Colonic mucosa (tissue), 4 donors: ENCODE results near the gene ANXA9. TPM values are rescaled to one million over a fixed set of nuclear protein-coding genes. Genes with fewer than 3 reads are reported as not detected.

Experiments
- DNase-seq: peaks from one replicate; pipeline ENCODE4 v3.0.0-alpha.2; 2020
- H3K27ac ChIP-seq: fragments of 200-600 bp; one replicate; pipeline ENCODE4 v1.8.0; 2021
- H3K27me3 ChIP-seq: fragments of 200-600 bp; one replicate; pipeline ENCODE4 v1.8.0; 2021
- H3K36me3 ChIP-seq: fragments of 200-600 bp; one replicate; pipeline ENCODE4 v1.8.0; 2021
- H3K4me1 ChIP-seq: fragments of 200-600 bp; one replicate; pipeline ENCODE4 v1.8.0; 2021; ENCODE audit warnings: mild to moderate bottlenecking
- H3K4me3 ChIP-seq: fragments of 200-600 bp; one replicate; pipeline ENCODE4 v1.8.0; 2021
- H3K9ac ChIP-seq, 2 donors: one replicate each; pipeline ENCODE4 v1.7.0; 2013; ENCODE audit warnings: control low read depth in 2 of 2, low read depth in 2 of 2, low read length in 2 of 2
- H3K9me3 ChIP-seq: fragments of 200-600 bp; one replicate; pipeline ENCODE4 v1.8.0; 2021
- CTCF ChIP-seq: fragments of 200-600 bp; IDR thresholded peaks from one replicate; pipeline ENCODE4 v1.8.0; 2022; ENCODE audit warnings: antibody characterized with exemption, mild to moderate bottlenecking
- intact Hi-C: fragments of 100-400 bp; cut with DNase I; formaldehyde crosslinking; loops from one replicate; pipeline ENCODE4 v1.14.1; 2022
- total RNA-seq, 2 donors: library from RNA; stranded (reverse); fragmentation: NEBNext Ultra II Directional in 1 of 2; extraction: Animal tissue kit (Norgen Biotek cat#: 25700) in 1 of 2; gene quantifications; one replicate each; pipeline ENCODE4 v1.2.1, GENCODE V29; 2021
- donor health status: healthy.
- donor health status: DM: no; HTN: no; CAD: no.
- donor health status: DM: no; HTN: no; CAD: no.

ANXA9 gene
- total RNA-seq, 2 donors from 2014 or later, result 0.40 to 0.53 TPM

GRCh38 chr1:150999926-151000325 is 17.8 kb downstream of the ANXA9 start:
- intact Hi-C loops, result loop anchor here (10.0 kb wide), 1 partner anchor 175 kb away; no protein-coding TSS in a partner anchor
- Histone ChIP-seq H3K9ac (no peak overlapping the region), H3K27me3 (no peaks in the 10 kb centered on the region), H3K4me1 (no peaks in the 10 kb centered on the region), H3K9me3 (no peaks in the 10 kb centered on the region), H3K4me3 (no peak overlapping the region), H3K36me3 (no peaks in the 10 kb centered on the region), H3K27ac (no peak overlapping the region)
- no peak for TF ChIP-seq CTCF
- DNase-seq, result no peak

GRCh38 chr1:151000408-151000807 is 18.3 kb downstream of the ANXA9 start:
- no peak overlapping the region for H3K4me3 ChIP-seq
- no peak for TF ChIP-seq CTCF
- H3K4me1 ChIP-seq, result no peaks in the 10 kb centered on the region
- H3K9me3 ChIP-seq, result no peaks in the 10 kb centered on the region
- no peak for DNase-seq
- intact Hi-C loops, result no loop called here
- H3K36me3 ChIP-seq, result no peaks in the 10 kb centered on the region
- H3K27me3 ChIP-seq, result no peaks in the 10 kb centered on the region
- H3K27ac ChIP-seq, result no peak overlapping the region
- no peak overlapping the region for H3K9ac ChIP-seq

GRCh38 chr1:151001602-151002001 is 19.5 kb downstream of the ANXA9 start:
- H3K9me3 ChIP-seq, result no peaks in the 10 kb centered on the region
- no peaks in the 10 kb centered on the region for H3K36me3 ChIP-seq
- DNase-seq, result no peak
- H3K27me3 ChIP-seq, result no peaks in the 10 kb centered on the region
- intact Hi-C loops, result no loop called here
- H3K27ac ChIP-seq, result no peak overlapping the region
- no peak for TF ChIP-seq CTCF
- no peak overlapping the region for H3K9ac ChIP-seq
- no peaks in the 10 kb centered on the region for H3K4me1 ChIP-seq
- no peak overlapping the region for H3K4me3 ChIP-seq

- Histone ChIP-seq H3K27ac (no peak overlapping the region), H3K9me3 (no peaks in the 10 kb centered on the region), H3K9ac (no peak overlapping the region), H3K4me1 (peaks cover 3% of the 10 kb centered on the region), H3K27me3 (no peaks in the 10 kb centered on the region), H3K36me3 (no peaks in the 10 kb centered on the region), H3K4me3 (no peak overlapping the region)
- intact Hi-C loops, result no loop called here
- no peak for TF ChIP-seq CTCF
- DNase-seq, result no peak
Observed at GRCh38 chr1:151002051-151002450, 20.0 kb downstream of the ANXA9 start.

GRCh38 chr1:151002611-151003010 is 20.5 kb downstream of the ANXA9 start:
- intact Hi-C loops, result no loop called here
- no peaks in the 10 kb centered on the region for H3K36me3 ChIP-seq
- peaks cover 8% of the 10 kb centered on the region for H3K4me1 ChIP-seq
- H3K27ac ChIP-seq, result no peak overlapping the region
- no peak for TF ChIP-seq CTCF
- H3K9me3 ChIP-seq, result no peaks in the 10 kb centered on the region
- H3K9ac ChIP-seq, result no peak overlapping the region
- H3K27me3 ChIP-seq, result no peaks in the 10 kb centered on the region
- no peak overlapping the region for H3K4me3 ChIP-seq
- no peak for DNase-seq

GRCh38 chr1:151003180-151003579 is 21.1 kb downstream of the ANXA9 start:
- intact Hi-C loops, result no loop called here
- TF ChIP-seq CTCF, result no peak
- no peak overlapping the region for H3K4me3 ChIP-seq

More at GRCh38 chr1:151003180-151003579, 21.1 kb downstream of the ANXA9 start:
- H3K4me1 ChIP-seq, result peaks cover 10% of the 10 kb centered on the region
- no peak overlapping the region for H3K27ac ChIP-seq
- DNase-seq, result no peak
- H3K9ac ChIP-seq, result peak overlapping the region in 1 of 2 donors; percentile 17
- no peaks in the 10 kb centered on the region for H3K9me3 ChIP-seq
- H3K36me3 ChIP-seq, result no peaks in the 10 kb centered on the region
- H3K27me3 ChIP-seq, result no peaks in the 10 kb centered on the region
